SK-N-SH (cell line): ENCODE measurements around the gene SMOC1. TPM values are rescaled to one million over a fixed set of nuclear protein-coding genes. Genes with fewer than 3 reads are reported as not detected.

Source experiments
- CTCF ChIA-PET: fragments of 300-600, 350-600 bp; formaldehyde crosslinking; extraction: SDS; loops from one replicate; lab custom pipeline; 2021; lab: Yijun Ruan, JAX
- POLR2A ChIA-PET: fragments of 350-600 bp; sonication (Branson Sonifier 250); formaldehyde crosslinking; extraction: SDS; loops from one replicate; lab custom pipeline; 2020; ENCODE audit warnings: antibody characterized with exemption, inconsistent platforms; lab: Yijun Ruan, JAX
- DNase-seq: peaks from one replicate; pipeline ENCODE4 v3.0.0; 2012
- H2AFZ ChIP-seq: fragments of 200-600 bp; sonication (generic); 2 replicates; pipeline ENCODE4 v1.8.1; 2016; ENCODE audit warnings: antibody characterized with exemption, mild to moderate bottlenecking, low read depth
- H3F3A ChIP-seq: fragments of 200-600 bp; sonication (generic); replicated peaks from 2 replicates; pipeline ENCODE3; 2016; ENCODE audit warnings: antibody characterized with exemption, mild to moderate bottlenecking; ENCODE audit not compliant: insufficient read depth
- H3K27ac ChIP-seq, 2 experiments: fragments of 200-500 bp in 1 of 2; fragments of 200-600 bp in 1 of 2; sonication (Bioruptor generic) in 1 of 2; sonication (generic), shearing (Covaris generic) in 1 of 2; 2 replicates each; pipeline versions ENCODE4 v1.5.1 to v1.6.1; 2014 to 2016; ENCODE audit warnings: low read depth in 2 of 2, inconsistent platforms in 1 of 2, low read length in 1 of 2, mild to moderate bottlenecking in 1 of 2, mixed read lengths in 1 of 2
- H3K27me3 ChIP-seq: fragments of 200-600 bp; sonication (generic), shearing (Covaris generic); 2 replicates; pipeline ENCODE4 v1.6.1; 2016; ENCODE audit warnings: mixed run types; ENCODE audit not compliant: insufficient read depth
- H3K36me3 ChIP-seq, 2 experiments: fragments of 200-500 bp in 1 of 2; fragments of 200-600 bp in 1 of 2; sonication (Bioruptor generic) in 1 of 2; sonication (generic) in 1 of 2; replicated peaks in 1 of 2; 2 replicates each; pipeline versions ENCODE3 to v1.5.1; 2014 to 2016; ENCODE audit warnings: low read length in 1 of 2, mild to moderate bottlenecking in 1 of 2; ENCODE audit not compliant: insufficient read depth in 2 of 2, control insufficient read depth in 1 of 2
- H3K4me1 ChIP-seq, 2 experiments: fragments of 200-500 bp in 1 of 2; fragments of 200-600 bp in 1 of 2; sonication (Bioruptor generic) in 1 of 2; sonication (generic), shearing (Covaris generic) in 1 of 2; 2 replicates each; pipeline versions ENCODE4 v1.5.1 to v1.6.1; 2014 to 2016; ENCODE audit warnings: low read depth in 1 of 2, low read length in 1 of 2, mixed run types in 1 of 2; ENCODE audit not compliant: insufficient read depth in 2 of 2, control insufficient read depth in 1 of 2
- H3K4me2 ChIP-seq: fragments of 200-600 bp; sonication (generic), shearing (Covaris generic); 2 replicates; pipeline ENCODE4 v1.6.1; 2017; ENCODE audit warnings: mixed run types
- H3K4me3 ChIP-seq, 2 experiments: fragments of 200-500 bp in 1 of 2; fragments of 200-600 bp in 1 of 2; sonication (Bioruptor generic) in 1 of 2; sonication (generic), shearing (Covaris generic) in 1 of 2; 2 replicates each; pipeline versions ENCODE4 v1.5.1 to v1.8.1; 2014 to 2016; ENCODE audit warnings: low read depth in 2 of 2, inconsistent platforms in 1 of 2, low read length in 1 of 2, mild to moderate bottlenecking in 1 of 2, mixed read lengths in 1 of 2, moderate library complexity in 1 of 2
- H3K79me2 ChIP-seq: fragments of 200-600 bp; sonication (generic); 2 replicates; pipeline ENCODE4 v1.8.1; 2017; ENCODE audit warnings: mild to moderate bottlenecking; ENCODE audit not compliant: insufficient read depth
- H3K9ac ChIP-seq: fragments of 200-600 bp; sonication (generic); 2 replicates; pipeline ENCODE4 v1.6.1; 2017; ENCODE audit warnings: mixed run types
- H3K9me2 ChIP-seq: fragments of 200-600 bp; sonication (generic); 2 replicates; pipeline ENCODE4 v1.6.1; 2017; ENCODE audit warnings: mixed run types
- H3K9me3 ChIP-seq: fragments of 200-600 bp; sonication (generic); 2 replicates; pipeline ENCODE4 v1.6.1; 2017; ENCODE audit warnings: mixed run types, mild to moderate bottlenecking, moderate library complexity
- H4K20me1 ChIP-seq: fragments of 200-600 bp; sonication (generic); 2 replicates; pipeline ENCODE4 v1.6.1; 2017; ENCODE audit warnings: mild to moderate bottlenecking, mixed run types; ENCODE audit not compliant: insufficient read depth
- CHD2 ChIP-seq: fragments of 150-350 bp; IDR thresholded peaks from 2 replicates; pipeline ENCODE4 v1.6.1; 2018; ENCODE audit warnings: low read length; ENCODE audit not compliant: partially characterized antibody
- CTCF ChIP-seq: fragments of 200-600 bp; sonication (generic); IDR thresholded peaks from 2 replicates; pipeline ENCODE4 v1.6.1; 2017; ENCODE audit warnings: antibody characterized with exemption, mild to moderate bottlenecking, moderate library complexity
- ELF1 ChIP-seq: IDR thresholded peaks from 2 replicates; pipeline ENCODE4 v1.4.0; 2012
- EZH2phosphoT487 ChIP-seq: fragments of 200-600 bp; sonication (generic); IDR thresholded peaks from 2 replicates; pipeline ENCODE4 v1.6.1; 2017; ENCODE audit warnings: low read depth, mixed run types, mild to moderate bottlenecking, antibody characterized with exemption, moderate library complexity, borderline replicate concordance
- FOSL2 ChIP-seq: IDR thresholded peaks from 2 replicates; pipeline ENCODE4 v1.4.0; 2012; ENCODE audit warnings: low read depth, mild to moderate bottlenecking, moderate library complexity, borderline replicate concordance
- FOXM1 ChIP-seq: IDR thresholded peaks from 2 replicates; pipeline ENCODE4 v1.4.0; 2012; ENCODE audit warnings: low read depth, mild to moderate bottlenecking
- GABPA ChIP-seq: IDR thresholded peaks from 2 replicates; pipeline ENCODE4 v1.4.0; 2012; ENCODE audit warnings: low read depth, mild to moderate bottlenecking
- MAX ChIP-seq: IDR thresholded peaks from 2 replicates; pipeline ENCODE4 v1.4.0; 2012; ENCODE audit warnings: low read depth
- MEF2A ChIP-seq: IDR thresholded peaks from 2 replicates; pipeline ENCODE4 v1.4.0; 2012; ENCODE audit warnings: low read depth, borderline replicate concordance
- NRF1 ChIP-seq: IDR thresholded peaks from 2 replicates; pipeline ENCODE4 v1.6.1; 2012; ENCODE audit warnings: low read depth, mild to moderate bottlenecking, low read length
- RAD21 ChIP-seq: IDR thresholded peaks from 2 replicates; pipeline ENCODE4 v1.6.1; 2012; ENCODE audit warnings: mild to moderate bottlenecking, low read length
- RFX5 ChIP-seq: IDR thresholded peaks from 2 replicates; pipeline ENCODE4 v1.6.1; 2012; ENCODE audit warnings: mild to moderate bottlenecking, improper control_type of control experiment, low read length
- SIN3A ChIP-seq: IDR thresholded peaks from 2 replicates; pipeline ENCODE4 v1.6.1; 2012; ENCODE audit warnings: low read depth, mild to moderate bottlenecking, low read length, moderate library complexity, borderline replicate concordance
- SMC3 ChIP-seq: IDR thresholded peaks from 2 replicates; pipeline ENCODE4 v1.6.1; 2012; ENCODE audit warnings: low read depth, low read length, improper control_type of control experiment
- TAF1 ChIP-seq: IDR thresholded peaks from 2 replicates; pipeline ENCODE4 v1.6.1; 2012; ENCODE audit warnings: low read depth, mild to moderate bottlenecking, low read length, moderate library complexity, borderline replicate concordance
- TCF12 ChIP-seq: IDR thresholded peaks from 2 replicates; pipeline ENCODE4 v1.4.0; 2012
- USF2 ChIP-seq: fragments of 150-350 bp; IDR thresholded peaks from 2 replicates; pipeline ENCODE4 v1.6.1; 2017; ENCODE audit warnings: antibody characterized with exemption, low read length, low read depth, borderline replicate concordance
- YY1 ChIP-seq: IDR thresholded peaks from 2 replicates; pipeline ENCODE4 v1.4.0; 2012; ENCODE audit warnings: low read depth, mild to moderate bottlenecking
- polyA plus RNA-seq, 3 experiments: library from polyadenylated mRNA; depleted of rRNA; stranded (reverse); fragments of >200 nt; gene quantifications; 2 replicates each; pipeline ENCODE4 v1.2.3, GENCODE V29; 2012
- TF ChIP-seq, protein P1 (sequence below): fragments of 150-350 bp; IDR thresholded peaks from 2 replicates; pipeline ENCODE4 v1.6.1; 2016; ENCODE audit warnings: mild to moderate bottlenecking, low read depth, low read length
- TF ChIP-seq, protein P2 (sequence below): IDR thresholded peaks from 2 replicates; pipeline ENCODE4 v1.6.1; 2012; ENCODE audit warnings: mild to moderate bottlenecking, low read depth, low read length, moderate library complexity
- TF ChIP-seq, protein P3 (sequence below): IDR thresholded peaks from 2 replicates; pipeline ENCODE4 v1.4.0; 2012; ENCODE audit warnings: low read depth, borderline replicate concordance

Gene SMOC1
- polyA plus RNA-seq, 1 of the 3 experiments (the other 2 are of a cell fraction): not detected

GRCh38 chr14:70018713-70019211, 139.5 kb downstream of the SMOC1 start (continued):
- TF ChIP-seq, protein P1, sequence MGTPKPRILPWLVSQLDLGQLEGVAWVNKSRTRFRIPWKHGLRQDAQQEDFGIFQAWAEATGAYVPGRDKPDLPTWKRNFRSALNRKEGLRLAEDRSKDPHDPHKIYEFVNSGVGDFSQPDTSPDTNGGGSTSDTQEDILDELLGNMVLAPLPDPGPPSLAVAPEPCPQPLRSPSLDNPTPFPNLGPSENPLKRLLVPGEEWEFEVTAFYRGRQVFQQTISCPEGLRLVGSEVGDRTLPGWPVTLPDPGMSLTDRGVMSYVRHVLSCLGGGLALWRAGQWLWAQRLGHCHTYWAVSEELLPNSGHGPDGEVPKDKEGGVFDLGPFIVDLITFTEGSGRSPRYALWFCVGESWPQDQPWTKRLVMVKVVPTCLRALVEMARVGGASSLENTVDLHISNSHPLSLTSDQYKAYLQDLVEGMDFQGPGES: no peak
- TF ChIP-seq EZH2phosphoT487 (no peak), RFX5 (no peak), CHD2 (no peak), SMC3 (no peak), RAD21 (no peak), FOXM1 (no peak), FOSL2 (no peak), GABPA (no peak), MEF2A (no peak)
- TF ChIP-seq, protein P2, sequence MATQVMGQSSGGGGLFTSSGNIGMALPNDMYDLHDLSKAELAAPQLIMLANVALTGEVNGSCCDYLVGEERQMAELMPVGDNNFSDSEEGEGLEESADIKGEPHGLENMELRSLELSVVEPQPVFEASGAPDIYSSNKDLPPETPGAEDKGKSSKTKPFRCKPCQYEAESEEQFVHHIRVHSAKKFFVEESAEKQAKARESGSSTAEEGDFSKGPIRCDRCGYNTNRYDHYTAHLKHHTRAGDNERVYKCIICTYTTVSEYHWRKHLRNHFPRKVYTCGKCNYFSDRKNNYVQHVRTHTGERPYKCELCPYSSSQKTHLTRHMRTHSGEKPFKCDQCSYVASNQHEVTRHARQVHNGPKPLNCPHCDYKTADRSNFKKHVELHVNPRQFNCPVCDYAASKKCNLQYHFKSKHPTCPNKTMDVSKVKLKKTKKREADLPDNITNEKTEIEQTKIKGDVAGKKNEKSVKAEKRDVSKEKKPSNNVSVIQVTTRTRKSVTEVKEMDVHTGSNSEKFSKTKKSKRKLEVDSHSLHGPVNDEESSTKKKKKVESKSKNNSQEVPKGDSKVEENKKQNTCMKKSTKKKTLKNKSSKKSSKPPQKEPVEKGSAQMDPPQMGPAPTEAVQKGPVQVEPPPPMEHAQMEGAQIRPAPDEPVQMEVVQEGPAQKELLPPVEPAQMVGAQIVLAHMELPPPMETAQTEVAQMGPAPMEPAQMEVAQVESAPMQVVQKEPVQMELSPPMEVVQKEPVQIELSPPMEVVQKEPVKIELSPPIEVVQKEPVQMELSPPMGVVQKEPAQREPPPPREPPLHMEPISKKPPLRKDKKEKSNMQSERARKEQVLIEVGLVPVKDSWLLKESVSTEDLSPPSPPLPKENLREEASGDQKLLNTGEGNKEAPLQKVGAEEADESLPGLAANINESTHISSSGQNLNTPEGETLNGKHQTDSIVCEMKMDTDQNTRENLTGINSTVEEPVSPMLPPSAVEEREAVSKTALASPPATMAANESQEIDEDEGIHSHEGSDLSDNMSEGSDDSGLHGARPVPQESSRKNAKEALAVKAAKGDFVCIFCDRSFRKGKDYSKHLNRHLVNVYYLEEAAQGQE: no peak
- TF ChIP-seq, protein P3, sequence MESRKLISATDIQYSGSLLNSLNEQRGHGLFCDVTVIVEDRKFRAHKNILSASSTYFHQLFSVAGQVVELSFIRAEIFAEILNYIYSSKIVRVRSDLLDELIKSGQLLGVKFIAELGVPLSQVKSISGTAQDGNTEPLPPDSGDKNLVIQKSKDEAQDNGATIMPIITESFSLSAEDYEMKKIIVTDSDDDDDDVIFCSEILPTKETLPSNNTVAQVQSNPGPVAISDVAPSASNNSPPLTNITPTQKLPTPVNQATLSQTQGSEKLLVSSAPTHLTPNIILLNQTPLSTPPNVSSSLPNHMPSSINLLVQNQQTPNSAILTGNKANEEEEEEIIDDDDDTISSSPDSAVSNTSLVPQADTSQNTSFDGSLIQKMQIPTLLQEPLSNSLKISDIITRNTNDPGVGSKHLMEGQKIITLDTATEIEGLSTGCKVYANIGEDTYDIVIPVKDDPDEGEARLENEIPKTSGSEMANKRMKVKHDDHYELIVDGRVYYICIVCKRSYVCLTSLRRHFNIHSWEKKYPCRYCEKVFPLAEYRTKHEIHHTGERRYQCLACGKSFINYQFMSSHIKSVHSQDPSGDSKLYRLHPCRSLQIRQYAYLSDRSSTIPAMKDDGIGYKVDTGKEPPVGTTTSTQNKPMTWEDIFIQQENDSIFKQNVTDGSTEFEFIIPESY: no peak

DNA sequence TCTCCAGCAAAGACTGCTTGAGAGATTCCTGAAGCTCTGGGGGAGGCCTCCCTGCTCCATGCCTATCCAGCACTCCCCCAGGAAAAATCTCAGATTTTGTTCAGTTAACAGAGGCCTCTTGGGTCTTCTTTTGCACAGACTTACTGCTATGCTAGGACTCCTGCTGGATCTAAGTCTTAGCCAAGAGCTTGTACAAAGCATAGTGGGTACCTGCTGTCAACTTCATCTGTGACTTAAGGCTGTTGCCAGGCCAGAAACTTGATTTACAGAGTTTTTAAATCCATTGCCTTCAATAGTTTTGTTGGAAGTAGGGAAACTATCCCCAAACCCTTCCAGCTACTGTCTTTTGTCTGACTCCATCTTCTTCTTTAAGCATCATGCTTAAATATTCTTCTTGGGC, 140.5 kb downstream of the SMOC1 start:
- no peak overlapping the region for H3K27ac ChIP-seq
- ChIA-PET POLR2A (no interaction called here), CTCF (interaction anchor here (1.0 to 3.2 kb wide), 5 partner anchors 9 to 435 kb away, joined by 3 to 20 read pairs (median 14); partner anchors contain the start of gene SMOC1)
- H3F3A ChIP-seq: no peaks in the 10 kb centered on the region
- no peaks in the 10 kb centered on the region; the same call in 1 of the 2 replicates for H3K27me3 ChIP-seq
- H3K79me2 ChIP-seq: no peaks in the 10 kb centered on the region
- no peak overlapping the region for H3K4me3 ChIP-seq
- H3K9ac ChIP-seq: no peak overlapping the region
- no peaks in the 10 kb centered on the region for H3K36me3 ChIP-seq
- H2AFZ ChIP-seq: no peak overlapping the region
- H4K20me1 ChIP-seq: no peaks in the 10 kb centered on the region
- H3K4me2 ChIP-seq: no peak overlapping the region
- no peaks in the 10 kb centered on the region for H3K4me1 ChIP-seq
- H3K9me3 ChIP-seq: no peaks in the 10 kb centered on the region
- DNase-seq: no peak
- no peaks in the 10 kb centered on the region for H3K9me2 ChIP-seq
- TF ChIP-seq YY1 (no peak), RAD21 (no peak), EZH2phosphoT487 (no peak), CTCF (no peak), SIN3A (no peak), CHD2 (no peak), ELF1 (no peak), TCF12 (no peak), NRF1 (no peak), USF2 (no peak), SMC3 (no peak), TAF1 (no peak), GABPA (no peak), MAX (no peak), FOXM1 (no peak)
